HepG2 (cell line): ENCODE results near the gene SHLD1. TPM values are rescaled to one million over a fixed set of nuclear protein-coding genes. Genes with fewer than 3 reads are reported as not detected.
A peak's percentile ranks its signal among the peaks of the same experiment; 100 is the strongest.

ENCODE experiments used
- ATAC-seq: fragments of 200-7000 bp; cut with Tn5 transposase; 3 replicates; pipeline ENCODE4 v1.9.1; 2020; ENCODE audit warnings: mild to moderate bottlenecking, moderate library complexity
- BruUV-seq: library from RNA; stranded (reverse); fragments of 400-500 nt; replicated peaks from 2 replicates; lab custom pipeline; 2021; lab: Mats Ljungman, UMichigan
- CTCF ChIA-PET: fragments of 300-600 bp; formaldehyde crosslinking; extraction: SDS; loops from one replicate; lab custom pipeline; 2021; ENCODE audit warnings: low total read pairs, inconsistent platforms, low intra/inter-chr PET ratio; lab: Yijun Ruan, JAX
- POLR2A ChIA-PET: fragments of 350-600 bp; sonication (Branson Sonifier 250); formaldehyde crosslinking; loops from one replicate; lab custom pipeline; 2020; ENCODE audit warnings: antibody characterized with exemption, inconsistent platforms; lab: Yijun Ruan, JAX
- DNase-seq: peaks from one replicate; pipeline ENCODE4 v3.0.0-alpha.2; 2015; ENCODE audit warnings: low spot score
- FAIRE-seq: peaks from 3 replicates; lab custom pipeline; 2011; peaks lifted over from hg19 to GRCh38; lab: Jason Lieb, UNC
- H2AFZ ChIP-seq: one replicate; pipeline ENCODE4 v1.6.1; 2011; ENCODE audit warnings: low read length, inconsistent platforms
- H3K27ac ChIP-seq: fragments of 300-600 bp; 3 replicates; pipeline ENCODE4 v1.8.0; 2011; ENCODE audit warnings: mixed run types, mild to moderate bottlenecking, mixed read lengths, low read length, inconsistent platforms; ENCODE audit not compliant: insufficient read depth; ENCODE audit errors: extremely low read length
- H3K27me3 ChIP-seq, 2 experiments: fragments of 200-600 bp in 1 of 2; 2 replicates in 1 of 2; 3 replicates in 1 of 2; pipeline versions ENCODE4 v1.6.0 to v1.8.0; 2011; ENCODE audit warnings: low read length in 2 of 2, mild to moderate bottlenecking in 2 of 2, moderate library complexity in 2 of 2, inconsistent platforms in 1 of 2; ENCODE audit not compliant: insufficient read depth in 2 of 2, control insufficient read depth in 1 of 2
- H3K36me3 ChIP-seq, 2 experiments: fragments of 200-600 bp in 1 of 2; replicated peaks in 1 of 2; 2 replicates in 1 of 2; 3 replicates in 1 of 2; pipeline versions ENCODE4 v1.5.1 to v1.8.0; 2011; ENCODE audit warnings: low read length in 2 of 2, inconsistent platforms in 1 of 2; ENCODE audit not compliant: insufficient read depth in 2 of 2, control insufficient read depth in 1 of 2
- H3K4me1 ChIP-seq: 2 replicates; pipeline ENCODE4 v1.5.1; 2012; ENCODE audit warnings: low read length, inconsistent platforms; ENCODE audit not compliant: insufficient read depth
- H3K4me2 ChIP-seq: 2 replicates; pipeline ENCODE4 v1.6.0; 2011; ENCODE audit warnings: low read depth, low read length, inconsistent platforms
- H3K4me3 ChIP-seq, 3 experiments: fragments of 200-600 bp in 1 of 3; sonication (generic), shearing (Covaris generic) in 1 of 3; replicated peaks in 1 of 3; 2 replicates each; pipeline ENCODE4 v1.5.1; 2011 to 2016; ENCODE audit warnings: low read length in 3 of 3, inconsistent platforms in 2 of 3, low read depth in 2 of 3, mild to moderate bottlenecking in 2 of 3, control low read depth in 1 of 3, mixed read lengths in 1 of 3; ENCODE audit not compliant: insufficient read depth in 1 of 3
- H3K79me2 ChIP-seq: one replicate; pipeline ENCODE4 v1.6.1; 2011; ENCODE audit warnings: low read length, inconsistent platforms; ENCODE audit not compliant: insufficient read depth
- H3K9ac ChIP-seq: 2 replicates; pipeline ENCODE4 v1.6.0; 2011; ENCODE audit warnings: mild to moderate bottlenecking, low read depth, low read length, inconsistent platforms; ENCODE audit not compliant: insufficient read depth
- H3K9me3 ChIP-seq: 2 replicates; pipeline ENCODE4 v1.5.1; 2012; ENCODE audit warnings: mild to moderate bottlenecking, low read length
- H4K20me1 ChIP-seq: 2 replicates; pipeline ENCODE4 v1.6.0; 2011; ENCODE audit warnings: inconsistent platforms, mild to moderate bottlenecking, low read length, moderate library complexity; ENCODE audit not compliant: insufficient read depth
- ARID5B ChIP-seq: IDR thresholded peaks from 2 replicates; pipeline ENCODE4 v1.4.0; 2020; ENCODE audit warnings: mild to moderate bottlenecking, missing genetic modification reagents
- HDAC2 ChIP-seq: sonication (generic); formaldehyde crosslinking; IDR thresholded peaks from 2 replicates; pipeline ENCODE4 v1.4.0; 2020; ENCODE audit warnings: missing genetic modification reagents
- KDM5A ChIP-seq: fragments of 200-600 bp; sonication (generic); IDR thresholded peaks from 2 replicates; pipeline ENCODE4 v1.7.0; 2018; ENCODE audit warnings: antibody characterized with exemption, mild to moderate bottlenecking, low read length, borderline replicate concordance
- SOX5 ChIP-seq: IDR thresholded peaks from 2 replicates; pipeline ENCODE4 v1.6.1; 2016; ENCODE audit warnings: borderline replicate concordance
- TEAD3 ChIP-seq: optimal IDR thresholded peaks from 2 replicates; pipeline ENCODE3; 2016; ENCODE audit warnings: borderline replicate concordance
- ZFP1 ChIP-seq: IDR thresholded peaks from 2 replicates; pipeline ENCODE4 v1.6.1; 2016
- ZNF7 ChIP-seq: IDR thresholded peaks from 2 replicates; pipeline ENCODE4 v1.6.1; 2016; ENCODE audit warnings: missing biosample characterization, missing genetic modification reagents
- WGBS: methylation state at CpG from one replicate; pipeline ENCODE4 v1.1.6; 2017; ENCODE audit warnings: low lambda C conversion rate; 5-methylcytosine and 5-hydroxymethylcytosine counted together
- in situ Hi-C: cut with HindIII; loops from 2 replicates; pipeline ENCODE4 v1.10.0; 2017; ENCODE audit warnings: low pct_unique_long_range_greater_than_20kb; ENCODE audit not compliant: extremely low pct_ligation_motif_present
- intact Hi-C: fragments of 100-400 bp; cut with micrococcal nuclease; formaldehyde crosslinking; loops from one replicate; pipeline ENCODE4 v1.10.0; 2022; ENCODE audit not compliant: unreplicated experiment
- polyA plus RNA-seq, 8 experiments: library from polyadenylated mRNA; depleted of rRNA in 3 of 8; stranded (reverse) in 7 of 8; unstranded in 1 of 8; fragments of >200 nt; fragmentation: Illumina TruSeq in 4 of 8; extraction: Trizol in 4 of 8; gene quantifications; 2 replicates each; pipeline versions ENCODE4 v1.2.1 to v1.2.3, GENCODE V29; 2011 to 2016; ENCODE audit warnings: low read depth in 4 of 8, missing spikeins in 1 of 8, mixed read lengths in 1 of 8; ENCODE audit not compliant: insufficient read depth in 1 of 8
- total RNA-seq, 5 experiments: library from RNA; depleted of rRNA; stranded (reverse); fragments of >200 nt; fragmentation: Illumina TruSeq; extraction: Trizol; gene quantifications; 2 replicates each; pipeline ENCODE4 v1.2.3, GENCODE V29; 2016; ENCODE audit warnings: low read depth in 1 of 5

SHLD1 gene
- total and polyA plus RNA-seq, 2 of the 13 experiments (the other 11 are each of a cell fraction or from before 2014, with no cell fraction given), result 8.9 to 10.0 TPM

GRCh38 chr20:5793916-5794315, 43.7 kb downstream of the SHLD1 start:
- TF ChIP-seq KDM5A, result no peak
- 0 out of 2 replicates have a peak, but pooled peaks have one; percentile 8 for TF ChIP-seq SOX5 (CRISPR knock-in tag)
- peak; percentile 97; the same call in 1 of the 2 replicates for TF ChIP-seq ZFP1 (CRISPR knock-in tag)
- 0 out of 2 replicates have a peak, but pooled peaks have one; percentile 5 for TF ChIP-seq ARID5B (CRISPR knock-in tag)
- peak; percentile 45; the same call in 1 of the 2 replicates for TF ChIP-seq ZNF7 (CRISPR knock-in tag)
- TF ChIP-seq HDAC2, result no peak
- TF ChIP-seq TEAD3, result peak; percentile 29
- BruUV-seq, result no TSS peak
- ATAC-seq (no peak), FAIRE-seq (no peak), DNase-seq (no peak)
- in situ Hi-C loops (no loop called here), intact Hi-C loops (no loop called here)
- ChIA-PET CTCF (no interaction called here), POLR2A (no interaction called here)
- H3K4me2 ChIP-seq, result no peak overlapping the region
- H3K79me2 ChIP-seq, result no peaks in the 10 kb centered on the region
- no peaks in the 10 kb centered on the region for H3K27me3 ChIP-seq
- H3K27ac ChIP-seq, result no peak overlapping the region
- H3K9me3 ChIP-seq, result no peaks in the 10 kb centered on the region
- no peak overlapping the region for H3K9ac ChIP-seq
- no peak overlapping the region for H3K4me3 ChIP-seq
- peaks cover 0 to 5% of the 10 kb centered on the region in 2 experiments; a peak in 2 of 5 replicates for H3K36me3 ChIP-seq
- no peaks in the 10 kb centered on the region for H4K20me1 ChIP-seq
- WGBS, result 70% methylated on average over 2 of the region's 2 CpGs
- H3K4me1 ChIP-seq, result peaks cover 36% of the 10 kb centered on the region
- no peak overlapping the region for H2AFZ ChIP-seq
